LoVo (cell line): ENCODE results near the gene RFK.
A peak's percentile ranks its signal among the peaks of the same experiment; 100 is the strongest.

Experiments
- DNase-seq: peaks from one replicate; pipeline ENCODE4 v3.0.0-alpha.2; 2016; ENCODE audit warnings: low spot score

The RFK gene

GRCh38 chr9:76412638-76413037, 18.4 kb upstream of the RFK start:
- DNase-seq, result no peak

GRCh38 chr9:76405868-76406267, 11.6 kb upstream of the RFK start:
- DNase-seq, result no peak

- no peak for DNase-seq
Observed at GRCh38 chr9:76405340-76405739, 11.1 kb upstream of the RFK start.

GRCh38 chr9:76404401-76404800, 10.2 kb upstream of the RFK start:
- DNase-seq, result no peak

- peak; percentile 44 for DNase-seq
Observed at GRCh38 chr9:76403352-76403751, 9.1 kb upstream of the RFK start.

- peak; percentile 22 for DNase-seq
Observed at GRCh38 chr9:76401580-76402354, 7.5 kb upstream of the RFK start.

- no peak for DNase-seq
Observed at GRCh38 chr9:76401176-76401575, 7.0 kb upstream of the RFK start.

- DNase-seq, result no peak
Observed at GRCh38 chr9:76400534-76401096, 6.4 kb upstream of the RFK start.

GRCh38 chr9:76399856-76400255, 5.6 kb upstream of the RFK start:
- no peak for DNase-seq

- no peak for DNase-seq
Observed at GRCh38 chr9:76396597-76396996, 2.4 kb upstream of the RFK start.

- no peak for DNase-seq
Observed at GRCh38 chr9:76396144-76396543, 1.9 kb upstream of the RFK start.

GRCh38 chr9:76395381-76395780, 1.2 kb upstream of the RFK start:
- DNase-seq, result no peak

GRCh38 chr9:76394960-76395252, 680 bp upstream of the RFK start:
- peak; percentile 75 for DNase-seq

GRCh38 chr9:76390656-76391055, 3.6 kb downstream of the RFK start:
- no peak for DNase-seq

GRCh38 chr9:76379494-76379893, 14.7 kb downstream of the RFK start:
- no peak for DNase-seq

- no peak for DNase-seq
Observed at GRCh38 chr9:76378367-76379073, 15.7 kb downstream of the RFK start.

GRCh38 chr9:76377791-76378190, 16.4 kb downstream of the RFK start:
- DNase-seq, result no peak

- peak; percentile 79 for DNase-seq
Observed at GRCh38 chr9:76374783-76375559, 19.3 kb downstream of the RFK start.

- DNase-seq, result no peak
Observed at GRCh38 chr9:76373784-76374474, 20.3 kb downstream of the RFK start.

GRCh38 chr9:76373173-76373783, 20.9 kb downstream of the RFK start:
- peak; percentile 62 for DNase-seq

- no peak for DNase-seq
Observed at GRCh38 chr9:76372336-76372735, 21.9 kb downstream of the RFK start.

GRCh38 chr9:76371901-76372300, 22.3 kb downstream of the RFK start:
- DNase-seq, result peak; percentile 32
